ENCODE measurements around the gene TRPV6.

The TRPV6 gene

GRCh38 chr7:142886866-142887265 lies 1.3 kb upstream of the TRPV6 start:
- DNase-seq (ENCODE audit: low spot score), result peak; percentile 40
- no peak for TF ChIP-seq CTCF (IDR thresholded peaks at IDR 0.05)
- Histone ChIP-seq H3K27ac (no peak overlapping the region), H3K4me3 (no peak overlapping the region)

DNA sequence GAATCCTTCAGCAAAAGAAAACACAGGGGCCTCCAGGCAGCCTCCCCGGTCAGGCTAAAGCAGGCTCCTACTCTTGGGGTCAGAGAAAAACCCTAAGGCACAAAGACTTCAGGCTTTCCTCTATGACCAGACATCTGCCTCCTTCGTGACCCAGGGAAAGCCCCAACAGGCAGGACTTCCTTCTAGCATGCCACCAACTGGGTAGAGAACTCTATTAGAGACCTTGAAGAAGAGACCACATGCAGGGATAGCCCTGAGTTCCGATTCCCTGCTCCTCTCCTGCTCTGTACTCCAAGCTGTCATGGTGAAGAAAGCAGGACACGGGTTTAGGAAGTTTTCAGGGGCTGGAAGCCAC lies 1.3 kb downstream of the TRPV6 start:
- H3K27ac ChIP-seq, result no peak overlapping the region
- no peak overlapping the region for H3K4me3 ChIP-seq
- no peak for TF ChIP-seq CTCF (IDR thresholded peaks at IDR 0.05)
- no peak for DNase-seq (ENCODE audit: low spot score)

- TF ChIP-seq CTCF (IDR thresholded peaks at IDR 0.05), result no peak
- Histone ChIP-seq H3K4me3 (no peak overlapping the region), H3K27ac (no peak overlapping the region)
- peak; percentile 50 for DNase-seq (ENCODE audit: low spot score)
Measured at GRCh38 chr7:142883571-142884285, 1.8 kb downstream of the TRPV6 start.

GRCh38 chr7:142883145-142883544 lies 2.4 kb downstream of the TRPV6 start:
- peak; percentile 49 for DNase-seq (ENCODE audit: low spot score)
- TF ChIP-seq CTCF (IDR thresholded peaks at IDR 0.05), result no peak
- Histone ChIP-seq H3K4me3 (no peak overlapping the region), H3K27ac (no peak overlapping the region)

GRCh38 chr7:142882338-142882678 lies 3.2 kb downstream of the TRPV6 start:
- DNase-seq (ENCODE audit: low spot score), result peak; percentile 31
- Histone ChIP-seq H3K4me3 (no peak overlapping the region), H3K27ac (no peak overlapping the region)

GRCh38 chr7:142881586-142882337 lies 3.8 kb downstream of the TRPV6 start:
- no peak overlapping the region for H3K4me3 ChIP-seq
- TF ChIP-seq CTCF (IDR thresholded peaks at IDR 0.05), result no peak
- peak; percentile 26 for DNase-seq (ENCODE audit: low spot score)
- H3K27ac ChIP-seq, result no peak overlapping the region

More at GRCh38 chr7:142882338-142882678, 3.2 kb downstream of the TRPV6 start:
- no peak for TF ChIP-seq CTCF (IDR thresholded peaks at IDR 0.05)

Data from coronary artery (tissue), 2 donors.